ENCODE measurements around the gene HDDC2.

- TF ChIP-seq CTCF (conservative IDR thresholded peaks at IDR 0.05) (no peak), EZH2 (IDR thresholded peaks at IDR 0.05; ENCODE audit: low read depth) (no peak)
These were observed 38.5 kb upstream of the HDDC2 start for GRCh38 chr6:125340175-125340835.

All from PC-9 (cell line).